ENCODE measurements around the gene UPK3A.

The UPK3A gene

GRCh38 chr22:45332001-45332400 is 47.3 kb downstream of the UPK3A start:
- no peak for DNase-seq

- no peak for DNase-seq
Measured at GRCh38 chr22:45334068-45334467, 49.3 kb downstream of the UPK3A start.

- DNase-seq: no peak
Measured at GRCh38 chr22:45334528-45334927, 49.8 kb downstream of the UPK3A start.

- DNase-seq: no peak
Measured at GRCh38 chr22:45335021-45335818, 50.5 kb downstream of the UPK3A start.

GRCh38 chr22:45335854-45336522 is 51.2 kb downstream of the UPK3A start:
- no peak for DNase-seq

- DNase-seq: no peak
Measured at GRCh38 chr22:45336971-45337431, 52.3 kb downstream of the UPK3A start.

- DNase-seq: no peak
Measured at GRCh38 chr22:45337536-45337935, 52.8 kb downstream of the UPK3A start.

- DNase-seq: no peak
Measured at GRCh38 chr22:45338795-45339194, 54.0 kb downstream of the UPK3A start.

GRCh38 chr22:45340323-45340722 is 55.6 kb downstream of the UPK3A start:
- no peak for DNase-seq

GRCh38 chr22:45341498-45341897 is 56.7 kb downstream of the UPK3A start:
- DNase-seq: no peak

- DNase-seq: no peak
Measured at GRCh38 chr22:45343143-45343542, 58.4 kb downstream of the UPK3A start.

GRCh38 chr22:45344334-45344733 is 59.6 kb downstream of the UPK3A start:
- no peak for DNase-seq
